ENCODE results near the gene CDH23. TPM values are rescaled to one million over a fixed set of nuclear protein-coding genes. Genes with fewer than 3 reads are reported as not detected.
A peak's percentile ranks its signal among the peaks of the same experiment; 100 is the strongest.

The CDH23 gene
- total and polyA plus RNA-seq, 10 donors = 2.0 to 19.9 (median 11.0) TPM

- Histone ChIP-seq H3K4me3 (peak overlapping the region in 2 of 8 donors; percentile 2 to 57), H3K4me1 (peaks cover 43 to 88% (median 74%) of the 10 kb centered on the region in 6 donors), H3K27me3 (replicated peaks in 1 of 7) (no peaks in the 10 kb centered on the region), H3K36me3 (no peaks in the 10 kb centered on the region), H3K27ac (peak overlapping the region; percentile 75 to 98 (median 94)), H3K9me3 (no peaks in the 10 kb centered on the region)
- 22 to 24% (median 24%) methylated on average over 11 to 12 of the region's 12 CpGs for WGBS, 5 donors
- peak in 1 of 3 donors; percentile 28 for TF ChIP-seq POLR2AphosphoS5 (IDR thresholded peaks at IDR 0.05)
- TF ChIP-seq POLR2A (IDR thresholded peaks at IDR 0.05) = no peak
- peak; percentile 88 for DNase-seq
- intact Hi-C loops (cut with DNase I; ENCODE audit: low total_unique reads) = loop anchor here (2.0 kb wide), 1 partner anchor 46 kb away; the partner anchor contains the start of gene VSIR
These were observed 330.5 kb downstream of the CDH23 start for GRCh38 chr10:71727105-71727737.

- Histone ChIP-seq H3K27ac (peak overlapping the region; percentile 75 to 98 (median 94)), H3K36me3 (no peaks in the 10 kb centered on the region), H3K9me3 (no peaks in the 10 kb centered on the region), H3K4me3 (peak overlapping the region in 2 of 8 donors; percentile 2 to 57), H3K4me1 (peaks cover 43 to 96% (median 78%) of the 10 kb centered on the region in 6 donors), H3K27me3 (replicated peaks in 1 of 7) (no peaks in the 10 kb centered on the region)
- intact Hi-C loops (cut with DNase I; ENCODE audit: low total_unique reads) = loop anchor here (2.0 kb wide), 1 partner anchor 45 kb away; the partner anchor contains the start of gene VSIR
- TF ChIP-seq POLR2A (IDR thresholded peaks at IDR 0.05) (no peak), POLR2AphosphoS5 (IDR thresholded peaks at IDR 0.05) (peak in 2 of 3 donors; percentile 67 to 86)
- peak; percentile 93 for DNase-seq
- 16 to 30% (median 19%) methylated on average over 8 of the region's 8 CpGs for WGBS, 5 donors
These were observed 331.3 kb downstream of the CDH23 start for GRCh38 chr10:71727738-71728737.

GRCh38 chr10:71729161-71729636 is 332.5 kb downstream of the CDH23 start:
- intact Hi-C loops (cut with DNase I; ENCODE audit: low total_unique reads) = no loop called here
- no peaks in the 10 kb centered on the region for H3K9me3 ChIP-seq
- peak overlapping the region in 1 of 8 donors; percentile 57 for H3K4me3 ChIP-seq
- TF ChIP-seq CTCF (IDR thresholded peaks at IDR 0.05 in 8 of 11, conservative IDR thresholded peaks at IDR 0.05 in 3 of 11) (no peak), POLR2AphosphoS5 (IDR thresholded peaks at IDR 0.05) (peak; percentile 58 to 62 (median 59)), POLR2A (IDR thresholded peaks at IDR 0.05) (no peak)
- 26 to 43% (median 37%) methylated on average over 10 of the region's 10 CpGs for WGBS, 5 donors
- peak overlapping the region; percentile 9 to 98 (median 94) for H3K27ac ChIP-seq
- peaks cover 43 to 99% (median 84%) of the 10 kb centered on the region in 6 donors for H3K4me1 ChIP-seq
- DNase-seq = peak; percentile 90
- no peaks in the 10 kb centered on the region for H3K27me3 ChIP-seq (replicated peaks in 1 of 7)
- no peaks in the 10 kb centered on the region for H3K36me3 ChIP-seq

GRCh38 chr10:71731791-71732190 is 335.1 kb downstream of the CDH23 start:
- H3K4me1 ChIP-seq = peaks cover 48 to 99% (median 89%) of the 10 kb centered on the region in 6 donors
- intact Hi-C loops (cut with DNase I; ENCODE audit: low total_unique reads) = no loop called here
- 73 to 84% (median 79%) methylated on average over 6 to 12 of the region's 12 CpGs for WGBS, 5 donors

More at GRCh38 chr10:71731791-71732190, 335.1 kb downstream of the CDH23 start:
- TF ChIP-seq CTCF (IDR thresholded peaks at IDR 0.05 in 8 of 11, conservative IDR thresholded peaks at IDR 0.05 in 3 of 11) = no peak
- TF ChIP-seq POLR2AphosphoS5 (IDR thresholded peaks at IDR 0.05) = no peak
- TF ChIP-seq POLR2A (IDR thresholded peaks at IDR 0.05) = no peak
- DNase-seq = no peak
- no peaks in the 10 kb centered on the region for H3K36me3 ChIP-seq
- peak overlapping the region in 3 of 8 donors; percentile 3 to 98 (median 98) for H3K27ac ChIP-seq
- no peaks in the 10 kb centered on the region for H3K27me3 ChIP-seq (replicated peaks in 1 of 7)
- no peaks in the 10 kb centered on the region for H3K9me3 ChIP-seq
- H3K4me3 ChIP-seq = no peak overlapping the region
